SW480 (cell line): ENCODE results near the gene KRT12.
"Not testable (repeated sequence)": the region's sequence is repeated elsewhere in the genome, so short reads cannot be mapped to it uniquely, and the experiment has no call there.

ENCODE experiments used
- DNase-seq: peaks from one replicate; pipeline ENCODE4 v3.0.0-alpha.2; 2016; ENCODE audit warnings: low spot score

Gene KRT12

DNA sequence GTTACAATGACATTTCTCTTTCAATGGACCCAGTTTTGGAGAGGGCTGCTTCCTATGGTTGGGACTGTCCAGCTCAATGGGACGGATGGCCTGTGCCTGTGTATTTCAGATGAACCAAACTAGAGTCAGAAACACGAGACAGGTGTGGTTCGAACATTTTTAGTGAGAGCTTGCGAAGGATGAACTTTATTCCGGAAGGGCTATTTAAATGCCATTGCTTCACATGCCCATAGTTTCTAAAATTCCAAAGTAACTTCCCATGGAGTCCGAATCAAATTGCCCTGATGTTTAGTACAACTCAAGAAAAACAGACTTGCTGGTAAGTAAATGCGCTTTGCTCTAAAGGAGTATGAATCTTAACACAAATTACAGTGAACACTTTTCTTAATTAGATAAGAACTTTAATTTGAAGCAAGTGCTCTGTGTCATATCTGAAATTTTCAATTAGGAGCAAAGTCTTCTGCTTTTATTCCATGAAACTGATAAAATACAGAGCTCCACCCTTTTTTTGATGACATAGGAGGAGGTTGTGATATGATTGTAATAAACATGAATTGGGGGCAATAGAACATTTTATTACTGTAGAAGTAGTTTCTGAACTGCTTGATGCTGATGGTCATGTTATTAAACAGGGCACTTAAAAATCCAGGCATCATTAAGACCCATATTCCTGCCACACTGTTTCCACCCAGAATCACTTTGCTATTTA, 16.8 kb upstream of the KRT12 start:
- no peak for DNase-seq

DNA sequence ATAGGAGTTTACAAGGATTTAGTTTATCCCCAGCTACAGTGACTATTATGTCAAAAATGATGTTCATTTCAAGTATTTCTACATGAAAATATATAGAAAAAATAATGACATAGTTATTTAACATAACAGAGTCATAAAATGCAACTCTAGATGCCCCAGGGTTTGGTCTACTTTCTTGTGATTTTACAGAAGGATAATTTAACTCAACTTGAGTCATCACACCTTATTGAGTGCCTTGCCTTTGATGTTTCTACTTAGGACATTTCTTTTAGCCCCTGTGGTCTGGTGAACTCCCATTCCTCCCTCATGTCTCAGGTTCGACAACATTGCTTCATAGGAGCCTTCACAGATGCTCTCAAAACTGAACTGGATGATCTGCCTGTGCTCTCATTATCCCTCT, 16.0 kb upstream of the KRT12 start:
- DNase-seq = no peak

DNA sequence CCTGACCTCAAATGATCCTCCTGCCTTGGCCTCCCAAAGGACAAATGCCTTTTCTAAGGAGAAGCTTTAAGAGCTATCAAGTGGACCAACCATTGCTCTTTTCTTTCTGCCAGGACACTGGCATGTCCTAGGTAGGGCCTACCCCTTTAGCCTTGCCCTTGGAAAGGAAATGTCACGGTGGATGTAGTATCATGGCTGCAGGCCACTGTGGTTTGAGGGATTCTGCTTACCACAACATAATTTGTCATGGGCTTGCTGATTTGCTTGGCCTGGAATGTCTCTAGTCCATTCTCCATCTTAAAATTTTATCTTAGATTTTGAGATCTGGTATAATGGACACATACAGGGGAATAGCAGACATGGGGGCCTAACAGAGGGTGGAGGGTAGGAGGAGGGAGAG, 12.0 kb upstream of the KRT12 start:
- no peak for DNase-seq

DNA sequence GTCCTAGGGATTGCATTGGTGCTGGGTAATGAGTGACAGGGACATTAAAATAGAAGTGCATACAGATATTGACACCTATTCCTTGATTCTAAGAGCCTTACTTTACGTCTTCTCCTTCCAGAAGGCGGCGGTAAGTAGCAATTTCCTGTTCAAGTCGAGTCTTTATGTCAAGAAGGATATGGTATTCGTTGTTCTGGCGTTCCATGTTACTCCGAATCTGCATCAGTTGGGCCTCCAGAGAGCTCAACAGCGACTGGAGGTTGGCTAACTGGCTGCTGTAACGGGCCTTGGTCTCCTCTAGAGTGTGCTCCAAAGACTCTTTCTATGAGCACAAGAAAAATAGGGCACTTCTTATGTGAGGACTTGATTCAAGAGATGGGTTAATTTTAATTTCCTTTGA, 11.0 kb upstream of the KRT12 start:
- DNase-seq = no peak

DNA sequence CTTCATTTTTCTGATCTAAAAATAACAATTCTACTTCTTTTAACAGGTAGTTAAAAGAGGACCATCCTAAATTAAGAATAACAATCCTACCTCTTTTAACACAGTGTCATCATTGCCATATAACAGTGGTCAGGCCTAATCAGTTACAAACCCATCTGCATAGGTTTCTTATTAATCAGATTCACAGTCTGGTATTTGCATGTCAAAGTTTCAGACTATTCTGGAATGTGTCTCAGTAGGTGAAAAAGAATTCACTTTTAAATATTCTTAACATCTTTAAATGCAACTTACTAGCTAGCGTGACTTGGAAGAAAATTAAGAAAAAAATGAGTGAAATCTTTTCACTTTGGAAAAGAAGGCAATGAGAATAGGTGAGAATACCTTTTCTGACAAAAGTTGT, 6.8 kb upstream of the KRT12 start:
- DNase-seq = no peak

DNA sequence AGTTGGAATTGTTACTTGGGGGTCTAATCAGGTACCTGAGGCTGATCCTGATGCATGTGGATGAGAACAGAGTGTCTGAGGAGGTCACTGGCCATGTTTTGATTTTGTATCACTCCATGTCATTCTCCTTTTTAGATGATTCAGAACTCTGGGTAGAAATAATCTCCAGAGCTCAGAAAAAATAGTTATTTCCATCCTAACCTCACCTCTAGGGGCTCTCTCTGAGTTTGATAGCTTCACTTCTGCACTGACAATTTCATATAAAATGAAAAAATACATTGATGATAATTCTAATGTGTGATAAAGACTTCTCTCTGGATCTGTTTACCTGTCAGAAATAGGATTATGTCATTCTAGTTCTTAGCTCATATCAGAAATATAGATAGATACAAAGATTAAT, 6.2 kb upstream of the KRT12 start:
- DNase-seq = no peak

DNA sequence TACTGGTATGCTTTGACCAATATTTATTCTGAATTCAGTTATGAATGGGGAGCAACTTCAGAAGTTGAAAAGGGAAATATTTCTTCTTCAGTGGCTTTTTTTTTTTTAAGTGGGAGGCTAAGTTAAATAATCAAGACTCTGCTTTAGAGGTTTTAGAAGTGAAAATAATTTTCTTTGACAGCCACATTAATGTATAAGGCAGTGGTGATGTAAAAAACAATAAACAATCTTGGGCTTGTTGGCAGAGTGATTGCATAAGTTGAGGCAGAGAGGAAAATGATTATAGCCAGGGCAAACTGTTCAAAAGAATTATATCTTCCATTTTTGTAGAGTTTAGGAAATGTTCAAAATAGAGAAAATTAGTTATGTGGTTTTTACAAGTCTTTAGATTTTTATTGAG, 5.4 kb upstream of the KRT12 start:
- DNase-seq = no peak

DNA sequence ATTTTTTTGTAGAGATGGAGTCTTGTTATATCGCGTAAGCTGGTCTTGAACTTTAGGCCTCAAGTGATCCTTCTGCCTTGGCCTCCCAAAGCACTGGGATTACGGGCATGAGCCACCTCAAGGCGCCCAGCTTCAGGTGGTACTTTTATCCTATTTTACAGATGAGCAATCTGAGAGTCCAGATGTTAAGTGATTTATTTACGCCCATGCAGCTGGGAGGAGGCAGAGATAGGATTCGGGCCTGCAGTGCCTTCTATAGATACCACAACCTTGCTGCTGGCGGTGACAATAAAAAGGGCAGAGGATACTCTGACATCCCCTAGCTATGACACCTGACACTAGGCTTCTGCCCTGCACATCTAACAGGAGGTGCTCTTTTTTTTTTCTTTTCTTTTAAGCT, 4.3 kb upstream of the KRT12 start:
- no peak for DNase-seq

DNA sequence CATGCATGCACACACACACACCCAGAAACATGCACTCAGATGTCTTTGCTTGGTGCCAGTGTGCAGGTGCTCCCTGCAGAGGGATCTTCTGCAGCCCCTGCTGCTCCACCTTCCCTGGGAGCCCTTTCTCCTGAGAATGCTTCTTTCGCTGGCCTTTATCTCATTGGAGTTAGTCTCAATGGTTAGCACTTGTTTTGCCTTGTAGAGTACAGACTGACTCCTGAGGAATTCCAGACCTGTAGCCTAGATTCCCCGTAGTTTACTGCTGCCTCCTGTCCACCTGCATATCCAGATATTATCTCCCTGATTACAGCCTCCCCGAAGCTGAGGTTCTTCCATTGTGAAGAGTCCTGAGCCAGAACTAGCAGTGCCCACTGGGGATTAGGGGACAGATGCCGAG, 3.1 kb upstream of the KRT12 start:
- no peak for DNase-seq

DNA sequence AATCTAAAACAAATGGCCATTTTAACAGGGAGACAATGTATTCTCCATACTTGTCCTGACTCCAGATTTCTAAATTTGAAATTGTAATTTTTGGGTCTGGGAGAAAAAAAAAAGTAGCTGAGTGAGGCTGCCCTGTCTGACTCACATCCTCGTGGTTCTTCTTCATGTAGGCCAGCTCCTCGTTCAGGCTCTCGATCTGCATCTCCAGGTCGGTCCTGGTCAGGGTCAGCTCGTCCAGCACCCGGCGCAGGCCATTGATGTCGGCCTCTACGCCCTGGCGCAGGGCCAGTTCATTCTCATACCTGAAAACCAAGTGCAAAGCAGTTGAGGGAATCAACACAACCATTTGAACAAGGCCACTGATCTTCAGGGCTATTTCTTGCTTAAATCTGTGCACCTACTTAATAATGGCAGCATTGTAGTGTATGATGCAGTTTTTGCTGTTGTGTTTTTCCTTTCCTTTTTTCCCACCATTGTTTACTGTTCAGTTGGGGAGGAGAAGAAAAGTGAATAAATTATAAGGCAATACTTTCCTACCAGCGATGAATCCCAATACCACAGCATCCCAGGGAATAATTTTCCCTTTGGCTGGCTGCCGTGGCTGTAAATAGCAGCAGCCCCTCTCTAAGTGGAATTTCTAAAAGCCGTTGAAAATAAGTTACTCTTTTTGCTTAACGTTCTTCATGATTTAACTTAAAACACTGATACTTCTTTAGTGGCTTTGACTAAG, 2.2 kb downstream of the KRT12 start:
- DNase-seq = no peak

DNA sequence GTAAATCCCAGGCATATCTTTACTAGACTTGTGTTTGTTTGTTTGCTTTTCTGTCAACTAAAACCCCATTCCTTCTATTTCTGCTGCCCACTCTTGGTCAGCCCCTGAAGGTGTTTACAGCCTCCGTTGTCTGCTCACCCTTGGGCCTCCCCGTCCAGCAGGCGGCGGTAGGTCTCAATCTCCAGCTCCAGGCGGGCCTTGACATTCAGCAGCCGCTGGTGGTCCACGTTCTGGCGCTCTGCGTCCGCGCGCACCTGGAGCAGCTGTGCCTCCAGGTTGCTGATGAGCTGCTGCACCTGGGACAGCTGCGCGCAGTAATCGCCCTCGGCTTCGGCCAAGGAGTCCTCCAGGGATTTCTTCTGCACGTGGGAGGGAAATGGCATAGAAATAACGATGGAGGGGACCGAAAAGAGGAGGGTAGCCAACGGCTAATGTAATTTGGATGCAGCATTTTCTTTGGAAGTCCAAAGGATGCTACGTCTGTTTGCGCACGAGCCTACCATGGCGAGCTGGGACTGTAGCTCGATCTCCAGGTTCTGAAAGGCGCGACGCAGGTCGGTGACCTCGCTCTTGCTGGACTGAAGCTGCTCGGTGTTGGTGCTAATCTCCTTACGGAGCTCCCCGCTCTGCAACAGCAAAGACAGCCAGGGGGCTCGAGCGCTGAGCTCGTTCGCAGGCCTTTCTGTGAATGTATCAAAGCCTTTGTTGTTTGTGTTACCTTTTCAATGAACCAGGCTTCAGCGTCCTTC, 3.9 kb downstream of the KRT12 start:
- no peak for DNase-seq

DNA sequence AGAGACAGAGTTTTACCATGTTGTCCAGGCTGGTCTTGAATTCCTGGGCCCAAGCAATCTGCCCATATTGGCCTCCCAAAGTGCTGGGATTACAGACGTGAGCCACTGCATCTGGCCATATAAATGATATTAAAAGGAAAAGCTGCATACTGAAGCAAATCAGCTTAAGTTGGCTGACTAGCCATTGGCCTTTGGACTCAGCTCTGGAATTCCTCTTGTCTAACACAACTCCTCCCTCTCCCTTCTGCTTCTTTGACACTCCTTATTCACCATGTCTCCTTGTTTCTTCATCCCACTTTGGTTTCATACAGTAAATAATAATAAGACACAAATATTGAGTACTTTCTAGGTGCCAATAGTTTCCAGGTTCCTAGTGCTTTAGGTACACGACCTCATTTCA, 7.5 kb downstream of the KRT12 start:
- no peak for DNase-seq

DNA sequence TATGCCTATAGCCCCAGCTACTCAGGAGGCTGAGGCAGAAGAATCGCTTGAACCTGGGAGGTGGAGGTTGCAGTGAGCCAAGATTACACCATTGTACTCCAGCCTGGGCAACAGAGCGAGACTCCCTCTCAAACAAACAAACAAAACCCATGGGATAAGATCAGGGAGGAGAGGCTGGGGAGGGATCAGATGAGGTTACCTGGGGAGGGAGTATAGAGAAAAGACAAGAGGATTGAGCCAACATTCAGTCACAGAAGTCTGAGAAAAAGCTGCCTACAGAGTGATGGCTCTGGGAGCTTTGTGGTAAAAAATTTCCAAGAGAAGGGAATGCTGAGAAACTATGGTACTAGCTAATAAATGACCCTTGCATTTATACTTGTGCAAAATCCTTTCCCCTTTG, 8.4 kb downstream of the KRT12 start:
- not testable (repeated sequence) for DNase-seq

DNA sequence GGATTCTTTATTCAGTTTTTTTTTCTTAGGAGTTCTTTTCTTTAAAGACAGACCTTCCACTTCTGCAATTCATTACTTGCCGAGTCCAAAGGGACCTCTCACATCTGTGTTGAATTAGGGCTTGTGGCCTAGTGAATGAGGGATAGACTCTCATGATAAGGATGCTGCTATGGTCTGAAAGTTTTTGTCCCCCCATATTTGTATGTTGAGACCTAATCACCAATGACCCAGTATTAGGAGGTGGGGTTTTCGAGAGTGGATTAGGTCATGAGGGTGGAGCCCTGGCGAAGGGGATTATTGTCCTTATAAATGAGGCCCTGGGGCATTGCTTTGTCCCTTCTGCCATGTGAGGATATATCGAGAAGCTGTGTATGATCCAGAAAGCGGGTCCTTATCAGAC, 9.5 kb downstream of the KRT12 start:
- DNase-seq = no peak

DNA sequence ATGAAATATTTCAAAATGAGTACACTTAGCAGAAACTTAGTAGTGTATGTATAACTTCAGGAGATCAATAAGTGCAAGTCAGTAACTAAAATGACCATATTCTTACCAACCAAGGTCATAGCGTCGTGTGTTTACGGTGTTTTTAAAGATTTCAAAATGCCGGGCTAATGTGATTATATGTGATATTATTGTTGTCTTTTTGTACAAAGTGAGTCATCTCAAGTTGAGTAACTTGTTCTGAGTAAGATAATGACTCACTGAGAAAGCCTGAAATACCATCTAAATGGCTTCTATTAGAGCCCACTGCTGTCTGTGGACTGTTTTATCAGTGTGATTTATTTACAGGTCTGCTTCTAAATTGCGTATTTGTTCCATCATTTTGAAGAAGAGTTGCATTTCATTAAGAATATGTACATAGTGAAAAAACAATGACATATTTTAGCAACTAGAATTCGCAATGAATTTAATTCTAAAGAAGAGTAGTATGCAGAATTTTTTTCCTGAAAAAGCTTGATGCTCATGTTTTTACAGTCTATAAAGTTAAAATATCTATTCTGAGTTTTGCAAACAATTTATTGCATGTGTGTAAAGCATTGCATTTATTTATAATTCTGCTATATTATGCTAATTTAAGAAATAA, 12.7 kb downstream of the KRT12 start:
- peak; percentile 66 for DNase-seq

DNA sequence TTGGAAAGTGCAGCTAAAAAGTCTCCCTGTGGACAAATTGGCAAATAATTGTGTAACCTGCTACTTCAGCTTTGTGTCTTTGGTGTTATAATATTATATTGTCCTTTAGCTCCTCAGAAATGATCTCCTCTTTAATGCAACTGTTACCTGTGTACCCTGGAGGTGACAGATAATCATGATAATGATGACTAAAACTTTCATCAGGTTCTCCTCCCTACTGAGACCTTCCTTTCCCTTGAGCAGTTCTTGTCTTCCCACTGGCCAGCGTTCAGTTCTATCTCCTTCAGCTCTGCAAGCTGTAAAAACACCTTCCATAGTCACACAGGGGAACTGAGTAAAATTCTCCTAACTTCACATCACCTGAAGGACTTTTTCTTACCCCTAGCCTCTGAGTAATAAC, 14.7 kb downstream of the KRT12 start:
- DNase-seq = no peak

DNA sequence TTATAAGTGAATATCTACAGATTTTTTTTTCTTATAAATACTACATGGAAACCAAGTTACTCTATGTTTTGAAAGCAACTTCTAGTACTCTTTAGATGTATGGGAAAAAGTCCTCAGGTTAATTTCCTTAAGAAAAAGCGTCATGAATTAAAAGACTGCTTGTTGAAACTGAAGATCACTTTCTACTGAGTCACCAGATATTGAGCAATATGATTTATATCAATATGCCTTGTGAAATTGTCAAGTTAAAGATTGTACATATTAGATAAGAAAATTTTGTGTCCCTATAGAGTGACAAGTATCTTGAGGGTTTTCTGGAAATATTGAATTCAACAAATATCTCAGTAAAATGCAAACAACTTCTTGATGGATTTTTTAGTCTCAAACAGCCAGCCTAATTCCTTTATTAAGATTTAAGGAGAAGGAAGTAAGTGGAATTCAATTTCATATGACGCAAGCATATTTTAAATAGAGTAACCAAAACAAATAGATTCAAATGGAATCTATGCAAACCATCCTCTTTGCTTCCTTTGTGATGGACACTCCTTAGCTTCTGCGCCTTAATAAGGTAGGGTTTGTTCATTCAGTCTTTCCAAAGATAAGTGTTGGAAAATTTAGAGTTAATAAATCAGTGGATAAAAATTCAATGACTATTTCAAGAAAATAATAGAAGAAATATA, 16.6 kb downstream of the KRT12 start:
- DNase-seq = no peak

DNA sequence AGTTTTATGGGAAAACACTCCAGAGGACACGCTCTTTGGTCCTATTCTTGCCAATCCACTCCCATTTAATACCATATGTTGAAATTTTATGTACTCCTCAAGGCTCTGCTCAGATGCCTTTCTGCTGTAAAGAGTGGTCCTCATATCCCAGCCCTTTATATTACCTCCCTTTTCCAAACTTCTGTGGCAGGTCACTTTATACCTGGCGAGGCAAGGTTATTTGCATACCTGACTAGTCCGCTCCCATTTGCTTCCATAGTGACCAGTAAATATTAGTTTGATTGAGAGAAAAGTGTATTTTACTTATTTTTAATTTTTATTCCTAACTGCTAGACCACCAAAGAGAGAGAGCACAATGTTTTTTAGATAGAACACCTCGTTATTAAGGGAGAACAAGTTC, 17.3 kb downstream of the KRT12 start:
- no peak for DNase-seq

DNA sequence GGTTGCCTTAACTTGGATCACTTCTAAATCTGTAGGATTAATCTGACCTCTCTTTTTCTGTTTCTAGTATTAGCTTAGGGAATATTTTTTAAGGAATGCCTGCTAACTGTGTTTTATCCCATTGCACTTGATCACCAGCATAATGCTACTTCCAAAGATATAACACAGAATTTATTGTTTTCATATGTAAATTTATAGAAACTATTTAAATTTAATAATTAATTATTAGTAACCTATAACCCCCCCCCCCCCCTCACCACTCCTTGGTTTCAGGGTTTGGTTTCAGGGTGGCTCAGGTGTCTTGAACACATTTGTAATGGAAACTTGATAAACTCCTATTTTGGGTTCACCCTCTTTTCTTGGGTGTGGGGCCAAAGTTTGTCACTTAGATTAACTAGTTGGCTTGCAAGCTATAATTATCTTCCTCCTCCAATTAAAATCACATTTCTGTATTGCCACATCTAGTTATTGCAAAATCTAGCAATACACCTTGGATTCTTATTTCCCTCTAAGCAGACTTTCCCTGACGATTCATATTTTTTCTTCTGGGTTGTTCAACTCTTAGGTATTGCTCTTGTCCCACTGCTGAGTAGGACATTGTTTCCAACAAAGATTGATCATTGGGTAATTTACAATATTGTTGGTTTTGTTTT, 18.3 kb downstream of the KRT12 start:
- no peak for DNase-seq

DNA sequence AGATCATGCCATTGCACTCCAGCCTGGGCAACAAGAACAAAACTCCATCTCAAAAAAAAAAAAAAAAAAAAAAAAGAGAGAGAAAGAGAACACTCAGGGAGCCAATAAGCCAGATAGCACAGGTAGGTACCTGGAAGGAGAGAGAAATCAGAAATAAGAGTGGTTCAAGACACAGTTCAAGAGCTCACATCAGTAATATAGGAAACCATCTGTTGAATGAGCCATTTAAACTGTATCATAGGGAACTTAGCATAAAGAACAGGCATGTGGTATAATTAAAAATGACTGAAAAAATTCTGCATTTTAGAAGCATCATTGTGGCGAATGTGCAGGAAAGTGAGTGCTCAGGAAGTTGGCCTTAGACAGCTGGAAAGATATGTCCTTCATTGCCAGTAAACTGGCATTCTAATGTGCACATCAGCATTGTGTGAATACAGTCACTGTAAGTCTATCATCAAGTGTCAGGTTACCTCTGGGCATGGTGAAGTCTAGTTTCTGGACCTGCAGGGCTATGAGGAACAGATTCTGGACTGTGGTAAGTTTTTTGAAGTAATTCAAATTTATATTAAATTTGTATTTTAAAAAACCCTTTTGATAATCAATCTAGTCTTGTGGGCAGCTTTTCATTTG, 20.4 kb downstream of the KRT12 start:
- no peak for DNase-seq

DNA sequence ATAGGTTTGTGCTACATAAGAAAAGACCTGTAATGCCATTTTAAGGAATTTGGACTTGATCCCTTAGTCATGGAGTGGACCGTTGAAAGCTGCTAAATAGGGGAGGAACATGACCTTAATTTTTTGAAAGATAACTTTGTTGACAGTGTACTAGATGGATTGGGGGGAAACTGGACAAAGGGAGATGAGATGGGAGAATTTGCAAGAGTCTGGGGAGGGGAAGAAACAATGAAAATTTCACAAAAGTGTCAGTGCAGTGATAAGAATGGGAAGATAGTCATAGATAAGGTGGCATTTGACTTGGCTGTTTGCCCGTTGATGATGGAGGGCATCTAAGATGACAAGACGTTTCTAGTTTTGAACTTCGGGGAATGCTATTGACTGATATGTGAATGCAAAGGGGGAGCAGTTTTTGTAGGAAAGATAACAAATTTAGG, 22.3 kb downstream of the KRT12 start:
- no peak for DNase-seq
